Kidney (tissue), 14 donors: ENCODE measurements around the gene ULBP2. TPM values are rescaled to one million over a fixed set of nuclear protein-coding genes. Genes with fewer than 3 reads are reported as not detected.
A peak's percentile ranks its signal among the peaks of the same experiment; 100 is the strongest.
"Not testable (repeated sequence)": the region's sequence is repeated elsewhere in the genome, so short reads cannot be mapped to it uniquely, and the experiment has no call there.

Experiments
- DNase-seq, 5 donors: peaks; one replicate each; pipeline ENCODE4 v3.0.0-alpha.2; 2013 to 2020
- FAIRE-seq: peaks from 2 replicates; lab custom pipeline; 2012; peaks lifted over from hg19 to GRCh38; lab: Jason Lieb, UNC
- H3K27ac ChIP-seq, 2 donors: one replicate each; pipeline ENCODE4 v1.7.0; 2013; ENCODE audit warnings: low read depth in 2 of 2, low read length in 2 of 2, inconsistent platforms in 1 of 2
- H3K27me3 ChIP-seq: one replicate; pipeline ENCODE4 v1.7.1; 2013; ENCODE audit warnings: low read length, inconsistent platforms; ENCODE audit not compliant: control insufficient read depth, insufficient read depth
- H3K36me3 ChIP-seq, 3 donors: one replicate each; pipeline versions ENCODE4 v1.7.0 to v1.7.1; 2013; ENCODE audit warnings: low read length in 3 of 3, control low read depth in 1 of 3, inconsistent platforms in 1 of 3; ENCODE audit not compliant: insufficient read depth in 3 of 3, control insufficient read depth in 2 of 3
- H3K4me1 ChIP-seq, 3 donors: one replicate each; pipeline versions ENCODE4 v1.7.0 to v1.7.1; 2013; ENCODE audit warnings: low read length in 3 of 3, inconsistent platforms in 1 of 3, low read depth in 1 of 3; ENCODE audit not compliant: control insufficient read depth in 2 of 3, insufficient read depth in 2 of 3
- H3K4me3 ChIP-seq, 3 donors: one replicate each; pipeline versions ENCODE4 v1.7.0 to v1.8.1; 2013; ENCODE audit warnings: low read length in 3 of 3, control low read depth in 1 of 3, inconsistent platforms in 1 of 3
- H3K9ac ChIP-seq, 3 donors: one replicate each; pipeline versions ENCODE4 v1.7.0 to v1.7.1; 2013; ENCODE audit warnings: low read length in 3 of 3, control low read depth in 1 of 3, inconsistent platforms in 1 of 3
- H3K9me3 ChIP-seq, 3 donors: one replicate each; pipeline versions ENCODE4 v1.7.0 to v1.7.1; 2013; ENCODE audit warnings: low read length in 3 of 3, control low read depth in 1 of 3, inconsistent platforms in 1 of 3; ENCODE audit not compliant: control insufficient read depth in 2 of 3, insufficient read depth in 1 of 3
- CTCF ChIP-seq: IDR thresholded peaks from 3 replicates; pipeline ENCODE4 v1.5.1; 2012; ENCODE audit warnings: mild to moderate bottlenecking, moderate library complexity, borderline replicate concordance; ENCODE audit not compliant: insufficient read depth; ENCODE audit errors: extremely low read depth
- intact Hi-C: fragments of 100-400 bp; cut with DNase I; formaldehyde crosslinking; loops from one replicate; pipeline ENCODE4 v1.11.1; 2022
- polyA plus RNA-seq: library from polyadenylated mRNA; stranded (reverse); fragments of 350-450 nt; fragmentation: Illumina TruSeq; extraction: RNeasy Lipid Tissue Mini Kit (QIAGEN cat#74804); gene quantifications from one replicate; pipeline ENCODE4 v1.2.3, GENCODE V29; 2014; ENCODE audit warnings: low read depth, low replicate concordance; ENCODE audit not compliant: insufficient read depth
- total RNA-seq: library from RNA; stranded (reverse); fragmentation: NEBNext Ultra II Directional; extraction: Animal tissue kit (Norgen Biotek cat#: 25700); gene quantifications from one replicate; pipeline ENCODE4 v1.2.1, GENCODE V29; 2021
- donor health status: control.
- donor health status: control.
- donor health status: control.
- donor health status: control.
- donor health status: control.
- donor health status: DM: yes; HTN: yes; CAD: no.
- donor health status: Normal renal cell carcinoma (clear cell type).

ULBP2 gene
- total and polyA plus RNA-seq, 2 donors from 2014 or later: 1.3 to 2.5 TPM

- peak in 1 of 5 donors; percentile 4 for DNase-seq
- H3K27ac ChIP-seq, H3K36me3 ChIP-seq, H3K9me3 ChIP-seq, H3K9ac ChIP-seq, H3K4me3 ChIP-seq, FAIRE-seq, intact Hi-C loops, H3K4me1 ChIP-seq: not testable (repeated sequence)
- peaks cover 54% of the 10 kb centered on the region for H3K27me3 ChIP-seq
Observed at GRCh38 chr6:149955654-149956317, 14.0 kb downstream of the ULBP2 start.

DNA sequence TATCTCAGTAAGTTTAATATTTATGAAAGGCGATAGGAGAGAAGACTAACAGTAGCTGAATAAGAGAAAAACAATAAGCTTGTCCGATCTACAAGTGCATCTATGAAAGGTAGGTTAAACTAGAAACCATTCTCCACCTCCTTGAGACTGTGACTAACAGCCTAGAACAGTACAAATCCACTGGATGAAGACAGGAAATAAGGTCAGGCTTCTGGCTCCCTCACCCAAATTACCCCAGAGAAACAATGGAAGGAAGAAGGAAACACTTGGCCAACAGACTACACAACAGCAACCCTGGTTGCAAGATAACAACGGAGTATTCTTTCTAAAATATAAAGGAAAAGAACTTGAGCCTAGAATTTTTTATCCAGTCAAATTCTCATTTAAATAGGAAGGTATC, 16.3 kb downstream of the ULBP2 start:
- H3K9me3 ChIP-seq, FAIRE-seq, H3K36me3 ChIP-seq, H3K4me3 ChIP-seq, H3K27ac ChIP-seq, H3K9ac ChIP-seq, DNase-seq, H3K4me1 ChIP-seq, intact Hi-C loops: not testable (repeated sequence)
- H3K27me3 ChIP-seq: peaks cover 39% of the 10 kb centered on the region

DNA sequence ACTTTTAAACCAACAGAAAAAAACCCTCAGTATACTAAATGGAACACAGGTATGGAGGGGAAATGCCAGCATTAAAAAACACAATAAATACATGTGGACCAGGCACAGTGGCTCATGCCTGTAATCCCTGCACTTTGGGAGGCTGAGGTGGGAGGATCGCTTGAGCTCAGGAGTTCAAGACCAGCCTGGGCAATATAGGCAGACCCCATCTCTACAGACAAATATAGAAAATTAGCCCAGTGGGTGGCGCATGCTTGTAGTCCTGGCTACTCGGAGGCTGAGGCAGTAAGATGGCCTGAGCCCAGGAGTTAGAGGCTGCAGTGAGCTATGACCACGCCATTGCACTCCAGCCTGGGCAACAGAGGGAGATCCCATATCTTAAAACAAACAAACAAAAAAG, 18.0 kb downstream of the ULBP2 start:
- intact Hi-C loops, DNase-seq, H3K4me3 ChIP-seq, FAIRE-seq, H3K36me3 ChIP-seq, H3K27ac ChIP-seq, H3K9ac ChIP-seq, H3K9me3 ChIP-seq: not testable (repeated sequence)
- peaks cover 0 to 13% (median 6%) of the 10 kb centered on the region in 3 donors for H3K4me1 ChIP-seq
- peaks cover 45% of the 10 kb centered on the region for H3K27me3 ChIP-seq

GRCh38 chr6:149960488-149960887, 18.7 kb downstream of the ULBP2 start:
- H3K4me1 ChIP-seq: peaks cover 0 to 19% (median 6%) of the 10 kb centered on the region in 3 donors
- H3K9ac ChIP-seq: no peak overlapping the region
- no peak for FAIRE-seq
- H3K27ac ChIP-seq: no peak overlapping the region
- H3K27me3 ChIP-seq: peaks cover 49% of the 10 kb centered on the region
- no peaks in the 10 kb centered on the region for H3K36me3 ChIP-seq
- DNase-seq: no peak
- no peak for TF ChIP-seq CTCF
- H3K9me3 ChIP-seq: no peaks in the 10 kb centered on the region
- intact Hi-C loops: no loop called here
- H3K4me3 ChIP-seq: no peak overlapping the region

GRCh38 chr6:149961728-149962425, 20.1 kb downstream of the ULBP2 start:
- peak in 1 of 5 donors; percentile 14 for DNase-seq
- Histone ChIP-seq H3K27ac (no peak overlapping the region), H3K27me3 (peaks cover 46% of the 10 kb centered on the region), H3K36me3 (no peaks in the 10 kb centered on the region), H3K4me3 (no peak overlapping the region), H3K4me1 (peaks cover 0 to 20% (median 6%) of the 10 kb centered on the region in 3 donors), H3K9me3 (no peaks in the 10 kb centered on the region), H3K9ac (no peak overlapping the region)
- TF ChIP-seq CTCF: no peak
- intact Hi-C loops: no loop called here
- no peak for FAIRE-seq
